GM19468 (cell line): ENCODE measurements around the gene MUC5B.
"Not testable (repeated sequence)": the region's sequence is repeated elsewhere in the genome, so short reads cannot be mapped to it uniquely, and the experiment has no call there.

Source experiments
- ATAC-seq: cut with Tn5 transposase; IDR thresholded peaks from one replicate; pipeline ENCODE4 v1.9.1; 2021; ENCODE audit warnings: mild to moderate bottlenecking, moderate library complexity, moderate number of reproducible peaks; ENCODE audit not compliant: unreplicated experiment; ENCODE audit errors: extremely low read depth

MUC5B gene

DNA sequence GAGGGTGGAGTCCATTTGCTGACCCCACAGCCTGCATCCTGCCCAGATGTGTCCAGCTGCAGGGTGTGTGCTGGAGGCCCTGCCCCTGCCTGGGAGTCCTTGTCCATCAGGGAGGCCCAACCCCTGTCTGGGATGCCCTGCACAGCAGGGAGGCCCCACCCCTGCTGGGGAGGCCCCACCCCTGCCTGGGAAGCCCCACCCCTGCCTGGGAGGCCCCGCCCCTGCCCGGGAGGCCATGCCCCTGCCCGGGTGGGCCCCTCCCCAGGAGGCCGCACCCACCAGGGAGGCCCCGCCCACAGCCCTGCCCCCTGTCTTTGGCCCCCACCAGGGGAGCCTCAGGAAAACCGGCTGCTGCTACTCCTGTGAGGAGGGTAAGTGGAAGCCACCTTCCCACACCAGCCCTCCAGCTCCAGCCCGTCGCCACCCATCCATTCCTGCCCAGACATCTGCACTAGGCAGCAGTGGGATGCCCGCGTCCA lies 37.2 kb downstream of the MUC5B start:
- no peak for ATAC-seq

DNA sequence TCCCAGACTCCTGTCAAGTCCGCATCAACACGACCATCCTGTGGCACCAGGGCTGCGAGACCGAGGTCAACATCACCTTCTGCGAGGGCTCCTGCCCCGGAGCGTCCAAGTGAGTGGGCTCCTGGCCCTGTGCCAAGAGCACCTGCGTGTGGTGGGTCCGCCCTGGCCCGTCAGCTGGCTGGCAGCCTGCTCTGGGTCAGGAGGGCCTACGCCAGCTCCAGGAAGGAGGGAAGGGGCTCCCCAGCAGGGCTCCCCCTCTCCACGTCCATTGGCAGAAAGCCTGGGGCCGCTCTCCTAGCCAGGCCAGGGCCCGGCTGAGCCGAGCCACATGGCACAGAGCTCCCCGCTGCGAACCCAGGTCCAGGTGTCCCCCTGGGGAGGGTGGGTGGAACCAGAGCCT lies 37.8 kb downstream of the MUC5B start:
- no peak for ATAC-seq

DNA sequence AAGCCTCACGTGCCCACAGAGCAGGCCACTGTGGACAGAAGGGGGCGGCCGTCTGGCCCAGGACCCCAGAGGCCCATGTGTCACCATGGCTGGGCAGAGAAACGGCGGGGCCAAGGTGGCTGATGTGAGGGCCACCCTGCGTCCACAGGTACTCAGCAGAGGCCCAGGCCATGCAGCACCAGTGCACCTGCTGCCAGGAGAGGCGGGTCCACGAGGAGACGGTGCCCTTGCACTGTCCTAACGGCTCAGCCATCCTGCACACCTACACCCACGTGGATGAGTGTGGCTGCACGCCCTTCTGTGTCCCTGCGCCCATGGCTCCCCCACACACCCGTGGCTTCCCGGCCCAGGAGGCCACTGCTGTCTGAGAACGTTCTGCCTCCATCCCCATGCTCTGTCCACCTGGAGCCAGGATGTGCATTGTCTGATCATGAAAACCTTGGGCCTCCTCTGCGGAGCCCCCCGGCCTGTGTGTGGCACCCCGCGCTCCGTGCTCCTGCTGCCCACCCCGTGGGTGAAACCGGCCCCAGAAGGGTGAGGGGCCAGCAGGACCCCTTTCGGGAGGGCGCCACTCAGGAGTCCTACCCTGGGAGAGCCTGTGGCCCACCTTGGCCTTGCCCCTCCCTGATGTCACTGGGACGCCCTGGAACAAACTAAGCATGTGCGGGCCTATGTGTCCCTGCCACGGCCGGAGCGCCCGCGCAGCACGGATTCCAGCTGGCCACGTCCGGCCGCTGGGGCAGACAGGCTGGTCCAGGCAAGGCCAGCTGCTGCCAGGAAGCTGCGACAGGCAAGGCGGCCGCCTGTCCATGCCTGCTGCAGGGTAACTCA lies 38.6 kb downstream of the MUC5B start:
- ATAC-seq = no peak

DNA sequence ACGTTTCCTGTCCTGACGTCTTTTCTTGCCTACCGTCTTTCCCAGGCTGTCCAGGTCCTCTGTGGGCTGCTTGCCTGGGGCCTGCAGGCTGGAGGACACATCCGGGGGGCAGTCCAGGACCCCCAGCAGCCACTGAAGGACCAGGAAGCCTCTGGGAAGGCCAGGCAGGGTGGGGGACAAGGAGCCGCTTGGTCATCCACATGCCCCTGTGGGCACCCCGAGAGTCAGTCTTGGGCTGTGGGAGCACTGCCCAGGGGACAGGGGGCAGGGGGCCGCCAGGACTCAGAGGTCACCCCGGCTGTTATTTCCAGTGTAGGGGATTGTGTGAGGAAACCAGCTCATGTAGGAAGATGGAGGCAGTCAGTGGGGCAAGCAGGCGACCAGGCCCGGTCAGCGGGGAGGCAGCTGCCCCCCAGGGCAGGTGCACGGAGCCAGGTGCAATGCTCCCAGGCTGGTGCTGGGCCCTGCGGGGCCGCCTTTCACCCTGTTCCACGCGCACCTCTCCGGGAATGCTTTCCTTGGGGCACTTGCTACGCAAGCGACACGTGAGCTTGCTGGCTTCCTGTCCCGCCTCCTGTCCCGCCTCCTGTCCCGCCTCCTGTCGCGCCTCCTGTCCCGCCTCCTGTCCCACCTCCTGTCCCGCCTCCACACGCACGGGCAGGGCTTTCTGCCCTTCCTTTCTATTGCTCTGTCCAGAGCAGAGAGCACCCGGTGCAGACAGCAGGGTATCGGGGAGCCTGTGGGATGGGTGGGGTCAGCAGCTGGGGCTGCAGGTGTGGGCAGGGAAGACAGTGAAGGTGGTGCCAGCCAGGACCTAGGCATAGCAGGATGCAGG lies 39.5 kb downstream of the MUC5B start:
- ATAC-seq = no peak

DNA sequence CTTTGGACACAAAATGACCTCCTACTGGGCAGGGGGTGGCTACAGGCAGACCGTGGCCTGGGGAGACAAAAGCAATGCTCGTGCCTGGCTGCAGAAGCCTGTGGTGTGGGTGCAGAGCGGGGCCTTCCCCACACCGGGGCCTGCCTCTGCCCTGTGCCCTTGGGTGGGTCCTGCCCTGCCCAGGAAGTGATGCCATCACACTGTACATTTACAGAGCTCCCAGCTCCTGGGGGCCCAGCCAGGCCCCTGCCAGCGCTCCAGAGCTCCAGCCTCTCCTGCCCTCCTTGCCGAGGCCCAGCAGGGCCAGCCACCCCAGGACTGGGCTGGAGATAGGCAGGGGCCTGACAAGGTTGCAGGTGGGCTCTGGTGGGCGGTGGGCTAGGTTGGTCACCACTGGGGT lies 40.1 kb downstream of the MUC5B start:
- no peak for ATAC-seq

DNA sequence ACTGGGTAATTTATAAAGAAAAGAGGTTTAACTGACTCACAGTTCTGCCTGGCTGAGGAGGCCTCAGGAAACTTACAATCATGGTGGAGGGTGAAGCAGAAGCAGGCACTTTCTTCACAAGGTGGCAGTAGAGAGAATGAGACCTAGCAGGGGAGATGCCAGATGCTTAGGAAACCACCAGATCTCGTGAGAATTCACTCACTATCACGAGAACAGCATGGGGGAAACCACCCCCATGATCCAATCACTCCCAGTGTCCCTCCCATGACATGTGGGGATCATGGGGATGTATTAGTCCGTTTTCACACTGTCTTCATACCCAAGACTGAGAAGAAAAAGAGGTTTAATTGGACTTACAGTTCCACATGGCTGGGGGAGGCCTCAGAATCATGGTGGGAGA lies 41.6 kb downstream of the MUC5B start:
- ATAC-seq = not testable (repeated sequence)

DNA sequence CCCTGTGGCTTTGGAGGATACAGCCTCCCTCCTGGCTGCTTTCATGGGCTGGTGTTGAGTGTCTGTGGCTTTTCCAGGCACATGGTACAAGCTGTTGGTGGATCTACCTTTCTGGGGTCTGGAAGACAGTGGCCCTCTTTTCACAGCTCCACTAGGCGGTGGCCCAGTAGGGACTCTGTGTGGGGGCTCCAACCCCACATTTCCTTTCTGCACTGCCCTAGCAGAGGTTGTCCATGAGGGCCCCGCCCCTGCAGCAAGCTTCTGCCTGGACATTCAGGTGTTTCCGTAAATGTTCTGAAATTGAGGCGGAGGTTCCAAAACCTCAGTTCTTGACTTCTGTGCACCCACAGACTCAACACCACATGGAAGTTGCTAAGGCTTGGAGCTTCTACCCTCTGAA lies 42.6 kb downstream of the MUC5B start:
- not testable (repeated sequence) for ATAC-seq

DNA sequence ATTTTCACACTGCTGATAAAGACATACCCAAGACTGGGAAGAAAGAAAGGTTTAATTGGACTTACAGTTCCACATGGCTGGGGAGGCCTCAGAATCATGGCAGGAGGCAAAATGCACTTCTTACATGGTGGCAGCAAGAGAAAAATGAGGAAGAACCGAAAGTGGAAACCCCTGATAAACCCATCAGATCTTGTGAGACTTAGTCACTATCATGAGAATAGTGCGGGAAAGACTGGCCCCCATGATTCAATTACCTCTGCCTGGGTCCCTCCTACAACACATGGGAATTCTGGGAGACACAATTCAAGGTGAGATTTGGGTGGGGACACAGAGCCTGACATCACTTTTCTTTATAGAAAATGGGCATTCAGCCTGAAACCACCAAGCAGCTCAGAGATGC lies 44.1 kb downstream of the MUC5B start:
- not testable (repeated sequence) for ATAC-seq

DNA sequence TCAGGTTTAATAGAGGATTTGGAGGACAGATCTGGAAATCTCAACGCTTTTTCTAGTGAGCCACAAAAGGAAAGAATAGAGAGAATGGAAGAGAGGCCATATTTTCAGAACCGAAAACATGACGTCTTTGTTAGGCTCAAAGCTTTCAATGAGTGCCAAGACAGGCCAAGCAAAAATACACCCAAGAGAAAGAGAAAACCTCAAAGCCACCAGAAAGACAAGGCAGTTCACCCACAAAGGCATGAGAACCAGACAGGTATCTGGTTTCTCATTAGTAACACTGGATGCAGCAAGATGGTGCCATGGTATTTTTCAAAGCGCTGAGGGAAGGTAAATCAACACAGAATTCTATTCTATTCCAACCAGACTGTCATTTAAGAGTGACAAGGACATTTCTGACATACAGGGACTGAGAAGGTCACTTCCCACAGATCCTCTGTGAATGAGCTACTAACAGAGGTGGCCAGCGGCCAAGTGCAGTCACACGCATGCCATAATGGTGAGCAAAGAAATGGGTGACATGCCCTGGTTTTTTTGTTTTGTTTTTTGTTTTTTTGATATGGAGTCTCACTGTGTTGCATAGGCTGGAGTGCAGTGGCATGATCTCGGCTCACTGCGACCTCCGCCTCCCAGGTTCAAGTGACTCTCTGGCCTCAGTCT lies 44.7 kb downstream of the MUC5B start:
- no peak for ATAC-seq

DNA sequence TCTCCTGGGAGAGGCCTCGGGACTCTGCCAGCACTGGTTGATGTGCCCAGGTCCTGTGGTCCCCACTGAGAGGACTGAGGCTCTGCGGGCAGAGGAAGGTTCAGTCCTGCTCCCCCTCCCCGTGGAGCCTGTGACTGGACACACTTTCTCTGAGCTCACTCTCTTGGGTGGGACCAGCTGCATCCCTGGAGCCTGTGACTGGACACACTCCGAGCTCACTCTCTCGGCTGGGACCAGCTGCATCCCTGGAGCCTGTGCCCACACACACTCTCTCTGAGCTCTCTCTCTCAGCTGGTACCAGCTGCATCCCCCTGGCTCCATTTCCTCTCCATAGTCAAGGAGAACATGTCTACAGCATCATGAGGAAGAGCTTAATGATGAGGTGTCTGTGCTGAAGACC lies 47.1 kb downstream of the MUC5B start:
- ATAC-seq = no peak

DNA sequence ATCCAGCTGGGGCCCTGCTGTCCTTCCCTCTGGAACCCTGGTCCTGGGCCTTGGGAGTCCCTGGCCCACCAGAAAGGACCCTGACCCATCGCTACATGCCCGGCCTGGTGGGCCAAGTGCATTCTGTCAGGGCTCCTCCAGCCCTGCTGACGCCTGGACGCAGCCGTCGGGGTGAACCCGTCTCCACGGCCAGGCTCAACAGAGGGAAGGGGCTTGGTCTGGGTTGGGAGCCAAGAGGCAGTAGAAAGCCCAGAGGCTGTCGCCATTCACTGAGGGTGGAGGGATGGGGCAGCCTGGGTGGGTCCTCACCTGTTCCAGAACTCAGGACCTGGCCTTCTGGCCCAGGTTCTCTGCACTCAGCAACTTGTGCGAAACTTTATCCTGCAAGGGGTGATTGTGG lies 47.6 kb downstream of the MUC5B start:
- ATAC-seq = no peak

DNA sequence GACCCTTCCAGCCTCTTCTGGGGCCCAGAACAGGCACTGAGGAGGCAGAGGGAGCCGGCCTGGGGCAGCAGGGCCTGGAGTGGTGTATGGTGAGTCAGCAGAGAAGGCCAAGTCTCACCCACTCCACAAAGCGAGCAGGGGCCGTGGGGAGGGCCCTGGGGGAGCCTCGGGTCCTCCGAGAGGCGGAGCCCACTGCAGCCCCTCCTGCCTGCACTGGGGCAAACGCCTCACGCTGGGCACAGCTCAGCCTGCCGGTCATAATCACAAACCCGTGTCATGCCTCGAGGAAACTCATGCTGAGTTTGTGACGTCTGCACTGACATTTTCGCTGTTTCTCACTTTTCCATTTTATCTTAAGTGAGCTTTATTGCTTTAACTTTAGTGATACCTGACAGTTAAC lies 48.1 kb downstream of the MUC5B start:
- ATAC-seq = no peak

DNA sequence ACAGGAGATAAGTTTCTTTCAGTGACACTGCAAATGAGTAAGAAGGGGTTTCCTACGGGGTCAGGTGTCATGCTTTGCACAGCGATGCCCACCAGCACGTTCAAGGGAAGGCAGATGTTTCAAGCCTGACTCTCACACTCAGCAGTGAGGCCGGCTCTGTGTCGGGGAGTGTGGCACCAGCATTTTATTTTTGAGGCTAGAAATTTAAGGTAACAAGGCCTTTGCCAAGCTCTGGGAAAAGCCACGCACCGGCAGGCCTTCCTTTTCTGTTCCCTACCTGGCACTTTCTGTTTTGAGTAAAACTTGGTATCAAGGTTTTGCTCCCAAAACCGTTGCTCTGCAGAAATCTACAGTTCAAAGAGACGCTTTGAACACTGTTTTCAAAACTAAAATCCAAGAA lies 48.5 kb downstream of the MUC5B start:
- no peak for ATAC-seq

DNA sequence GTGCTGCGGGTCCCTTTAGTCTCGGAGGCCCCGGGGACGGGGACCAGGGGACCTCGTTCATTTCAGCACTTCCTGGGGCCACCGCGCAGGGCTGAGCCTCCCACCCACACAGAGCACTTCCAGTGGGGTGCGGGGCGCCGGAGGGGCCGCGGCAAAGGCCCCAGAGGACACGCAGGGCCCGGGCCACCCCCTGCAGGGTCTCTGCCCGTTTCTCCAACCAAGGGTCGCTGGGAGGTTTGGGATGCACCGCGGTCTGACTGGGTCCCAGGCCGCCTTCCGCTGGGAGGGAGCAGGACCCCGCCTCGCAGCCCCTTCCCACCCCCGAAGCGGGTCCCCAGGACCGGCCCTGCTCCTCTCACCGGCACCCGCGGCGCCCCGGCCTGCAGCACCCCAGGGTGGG lies 49.1 kb downstream of the MUC5B start:
- no peak for ATAC-seq

DNA sequence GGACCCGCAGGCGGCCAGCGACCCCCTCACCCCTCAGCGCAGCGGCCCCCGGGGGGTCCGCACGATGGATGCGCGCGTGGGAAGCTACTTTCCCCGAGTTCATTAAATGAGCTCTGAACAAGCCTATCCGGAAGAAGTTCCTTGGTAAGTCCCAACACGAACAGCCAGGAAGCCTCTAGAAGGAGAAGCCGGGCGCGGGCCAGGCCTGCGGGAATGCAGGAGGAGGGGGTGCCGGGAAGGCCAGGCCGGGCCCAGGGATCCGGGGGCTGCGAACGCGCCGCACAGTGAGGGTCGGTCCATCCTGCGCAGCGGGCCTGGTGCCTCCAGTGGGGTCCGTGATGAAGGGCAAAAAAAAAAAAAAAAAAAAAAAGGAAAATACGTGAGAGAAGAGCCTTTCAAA lies 49.7 kb downstream of the MUC5B start:
- ATAC-seq = no peak

DNA sequence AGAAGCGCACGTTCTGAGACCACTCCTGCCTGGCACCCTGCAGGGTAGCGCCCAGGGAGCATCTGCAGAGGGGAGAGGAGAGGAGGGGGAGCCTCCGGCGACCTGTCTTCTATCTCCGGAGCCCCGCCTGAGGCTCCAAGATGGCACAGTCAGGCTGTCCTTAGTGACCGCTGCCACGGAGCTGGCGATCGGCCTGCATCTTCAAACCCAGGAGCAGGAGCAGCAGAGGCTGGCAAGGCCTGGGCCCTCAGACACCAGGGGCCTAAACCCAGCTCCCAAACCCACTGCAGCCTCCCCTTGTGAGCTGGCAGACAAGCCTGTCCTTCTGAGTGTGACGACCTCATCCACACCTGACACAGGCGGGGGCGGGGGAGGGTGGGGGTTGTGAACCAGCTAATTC lies 51.6 kb downstream of the MUC5B start:
- no peak for ATAC-seq

DNA sequence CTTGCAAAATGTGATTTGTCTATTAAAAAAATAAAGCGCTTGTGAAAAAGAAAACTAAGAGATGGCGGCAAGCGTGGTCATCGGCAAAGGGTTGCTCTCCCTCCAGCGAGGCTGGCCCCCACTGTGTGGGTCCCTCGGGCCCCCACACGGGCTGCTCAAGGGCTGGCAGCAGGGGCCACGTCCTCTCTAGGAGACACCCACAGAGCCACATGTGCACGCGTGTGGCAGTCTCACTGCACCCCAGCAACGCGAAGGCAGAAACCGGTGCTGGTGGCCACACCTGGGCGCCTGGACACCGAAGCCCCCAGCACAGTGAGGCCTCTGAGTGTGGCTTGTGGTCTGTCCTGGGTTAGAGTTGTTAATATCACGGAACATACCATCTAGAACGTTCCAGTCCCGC lies 52.2 kb downstream of the MUC5B start:
- no peak for ATAC-seq

DNA sequence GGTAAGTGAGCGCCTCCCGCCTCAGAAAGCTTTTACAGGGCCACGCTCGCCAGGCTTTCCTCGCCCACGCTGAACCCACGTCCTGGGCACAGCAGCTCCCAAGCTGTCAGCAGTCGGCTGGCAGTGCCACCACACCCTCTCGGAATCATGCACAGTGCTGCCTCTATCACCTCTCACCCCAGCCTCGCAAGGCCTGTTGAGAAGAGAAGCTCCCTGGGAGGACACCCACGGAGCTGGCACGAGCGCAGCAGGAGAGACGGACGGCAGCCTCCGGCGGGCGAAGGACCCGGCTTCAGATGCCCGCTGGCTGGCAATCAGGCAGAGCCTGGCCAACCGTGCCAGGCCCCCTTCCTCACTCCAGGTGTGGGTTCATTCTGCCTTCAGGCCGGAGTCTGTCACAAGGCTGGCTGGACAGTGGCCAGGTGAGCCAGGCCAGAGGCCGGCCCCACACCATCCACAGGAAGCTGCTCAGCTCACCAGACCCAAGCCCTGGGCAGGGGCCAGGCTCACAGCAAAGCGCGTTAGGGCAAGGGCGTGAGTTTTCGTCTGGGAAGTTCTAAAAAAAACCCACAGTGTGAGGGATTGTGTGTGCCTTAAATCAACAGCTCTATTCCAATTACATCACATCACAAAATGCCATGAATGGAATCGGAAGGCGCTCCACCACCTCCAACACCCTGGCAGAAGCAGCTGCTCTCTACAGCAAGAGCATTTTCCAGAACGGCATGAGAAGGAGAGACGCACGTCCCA lies 53.4 kb downstream of the MUC5B start:
- no peak for ATAC-seq

DNA sequence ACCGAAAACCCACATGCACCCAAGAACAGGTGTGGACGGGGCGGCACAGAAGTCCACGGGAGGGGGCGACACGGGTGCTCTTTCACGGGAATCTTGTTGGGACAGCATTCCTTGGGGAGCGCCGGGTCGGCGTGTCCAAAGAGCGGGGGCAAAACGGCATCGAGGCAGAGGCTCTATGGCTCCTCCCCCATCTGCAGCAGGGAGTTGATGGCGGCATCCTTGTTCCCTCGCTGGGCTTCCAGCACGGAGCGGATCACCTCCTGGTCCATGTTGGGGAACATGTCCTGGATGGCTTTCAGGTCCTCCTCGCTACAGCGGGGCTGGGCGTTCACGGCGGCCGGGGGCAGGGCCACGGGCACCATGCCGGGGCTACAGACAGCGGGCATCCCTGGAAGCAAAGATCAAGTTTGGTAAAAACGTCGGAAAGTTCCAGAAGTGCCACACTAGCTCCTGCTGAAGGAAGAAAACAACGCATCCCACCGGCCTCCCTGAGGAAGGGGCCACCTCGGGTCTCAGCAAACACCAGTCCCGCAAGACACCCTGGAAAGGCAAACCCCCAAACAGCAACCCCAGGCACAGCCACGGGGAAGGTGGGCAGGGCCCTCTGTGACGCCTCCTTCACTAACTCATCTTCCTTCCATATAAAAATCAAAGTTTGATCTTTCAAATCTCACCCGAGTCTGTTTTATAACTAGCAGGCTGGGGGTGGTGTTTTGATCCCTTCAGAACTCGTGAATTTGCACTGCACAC lies 54.2 kb downstream of the MUC5B start:
- no peak for ATAC-seq
